ENCODE results near the gene HEXIM2. TPM values are rescaled to one million over a fixed set of nuclear protein-coding genes. Genes with fewer than 3 reads are reported as not detected.
A peak's percentile ranks its signal among the peaks of the same experiment; 100 is the strongest.

The HEXIM2 gene
- total and polyA plus RNA-seq, 2 of the 13 experiments (the other 11 are each of a cell fraction or from before 2014, with no cell fraction given) = 27.1 to 32.4 TPM

DNA sequence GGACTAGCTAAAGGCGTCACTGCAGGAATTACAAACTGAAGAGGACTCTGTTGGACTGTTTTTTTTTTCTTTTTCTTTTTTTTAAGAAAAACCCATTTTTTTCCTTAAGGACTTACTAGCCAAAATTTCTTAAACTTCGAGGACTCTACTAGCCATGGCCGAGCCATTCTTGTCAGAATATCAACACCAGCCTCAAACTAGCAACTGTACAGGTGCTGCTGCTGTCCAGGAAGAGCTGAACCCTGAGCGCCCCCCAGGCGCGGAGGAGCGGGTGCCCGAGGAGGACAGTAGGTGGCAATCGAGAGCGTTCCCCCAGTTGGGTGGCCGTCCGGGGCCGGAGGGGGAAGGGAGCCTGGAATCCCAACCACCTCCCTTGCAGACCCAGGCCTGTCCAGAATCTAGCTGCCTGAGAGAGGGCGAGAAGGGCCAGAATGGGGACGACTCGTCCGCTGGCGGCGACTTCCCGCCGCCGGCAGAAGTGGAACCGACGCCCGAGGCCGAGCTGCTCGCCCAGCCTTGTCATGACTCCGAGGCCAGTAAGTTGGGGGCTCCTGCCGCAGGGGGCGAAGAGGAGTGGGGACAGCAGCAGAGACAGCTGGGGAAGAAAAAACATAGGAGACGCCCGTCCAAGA, 12.5 kb upstream of the HEXIM2 start (continued):
- TF ChIP-seq NAIF1 (CRISPR knock-in tag; IDR thresholded peaks at IDR 0.05; ENCODE audit: borderline replicate concordance) = no peak
- no peak for TF ChIP-seq TCF12 (IDR thresholded peaks at IDR 0.05)
- no peak for TF ChIP-seq TCF12 (CRISPR knock-in tag; IDR thresholded peaks at IDR 0.05)
- TF ChIP-seq GLI4 (CRISPR knock-in tag; IDR thresholded peaks at IDR 0.05; ENCODE audit: borderline replicate concordance) = peak; percentile 79; the same call in 1 of the 2 replicates
- TF ChIP-seq SMYD3 (CRISPR knock-in tag; IDR thresholded peaks at IDR 0.05) = peak; percentile 93
- TF ChIP-seq, protein P1, sequence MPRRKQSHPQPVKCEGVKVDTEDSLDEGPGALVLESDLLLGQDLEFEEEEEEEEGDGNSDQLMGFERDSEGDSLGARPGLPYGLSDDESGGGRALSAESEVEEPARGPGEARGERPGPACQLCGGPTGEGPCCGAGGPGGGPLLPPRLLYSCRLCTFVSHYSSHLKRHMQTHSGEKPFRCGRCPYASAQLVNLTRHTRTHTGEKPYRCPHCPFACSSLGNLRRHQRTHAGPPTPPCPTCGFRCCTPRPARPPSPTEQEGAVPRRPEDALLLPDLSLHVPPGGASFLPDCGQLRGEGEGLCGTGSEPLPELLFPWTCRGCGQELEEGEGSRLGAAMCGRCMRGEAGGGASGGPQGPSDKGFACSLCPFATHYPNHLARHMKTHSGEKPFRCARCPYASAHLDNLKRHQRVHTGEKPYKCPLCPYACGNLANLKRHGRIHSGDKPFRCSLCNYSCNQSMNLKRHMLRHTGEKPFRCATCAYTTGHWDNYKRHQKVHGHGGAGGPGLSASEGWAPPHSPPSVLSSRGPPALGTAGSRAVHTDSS (CRISPR knock-in tag; conservative IDR thresholded peaks at IDR 0.05) = peak; percentile 81; the same call in 1 of the 2 replicates
- TF ChIP-seq ISL2 (CRISPR knock-in tag; IDR thresholded peaks at IDR 0.05) = peak; percentile 62; the same call in 1 of the 2 replicates
- TF ChIP-seq GTF2F1 (IDR thresholded peaks at IDR 0.05; ENCODE audit: low read length) = no peak; the same call in 1 of the 2 replicates
- no peak for TF ChIP-seq ISX (CRISPR knock-in tag; conservative IDR thresholded peaks at IDR 0.05)
- peak; percentile 60; the same call in 1 of the 2 replicates for TF ChIP-seq HMG20B (CRISPR knock-in tag; conservative IDR thresholded peaks at IDR 0.05)
- no peak for TF ChIP-seq EHMT2 (IDR thresholded peaks at IDR 0.05; ENCODE audit: borderline replicate concordance, low read depth, low read length)
- peak; percentile 24 for TF ChIP-seq ZNF225 (CRISPR knock-in tag; IDR thresholded peaks at IDR 0.05)
- TF ChIP-seq HHEX (CRISPR knock-in tag; IDR thresholded peaks at IDR 0.05) = no peak
- no peak for TF ChIP-seq ZFP1 (CRISPR knock-in tag; IDR thresholded peaks at IDR 0.05)
- TF ChIP-seq ZNF616 (CRISPR knock-in tag; IDR thresholded peaks at IDR 0.05; ENCODE audit: low read depth) = no peak; the same call in 1 of the 2 replicates
- TF ChIP-seq, protein P2, sequence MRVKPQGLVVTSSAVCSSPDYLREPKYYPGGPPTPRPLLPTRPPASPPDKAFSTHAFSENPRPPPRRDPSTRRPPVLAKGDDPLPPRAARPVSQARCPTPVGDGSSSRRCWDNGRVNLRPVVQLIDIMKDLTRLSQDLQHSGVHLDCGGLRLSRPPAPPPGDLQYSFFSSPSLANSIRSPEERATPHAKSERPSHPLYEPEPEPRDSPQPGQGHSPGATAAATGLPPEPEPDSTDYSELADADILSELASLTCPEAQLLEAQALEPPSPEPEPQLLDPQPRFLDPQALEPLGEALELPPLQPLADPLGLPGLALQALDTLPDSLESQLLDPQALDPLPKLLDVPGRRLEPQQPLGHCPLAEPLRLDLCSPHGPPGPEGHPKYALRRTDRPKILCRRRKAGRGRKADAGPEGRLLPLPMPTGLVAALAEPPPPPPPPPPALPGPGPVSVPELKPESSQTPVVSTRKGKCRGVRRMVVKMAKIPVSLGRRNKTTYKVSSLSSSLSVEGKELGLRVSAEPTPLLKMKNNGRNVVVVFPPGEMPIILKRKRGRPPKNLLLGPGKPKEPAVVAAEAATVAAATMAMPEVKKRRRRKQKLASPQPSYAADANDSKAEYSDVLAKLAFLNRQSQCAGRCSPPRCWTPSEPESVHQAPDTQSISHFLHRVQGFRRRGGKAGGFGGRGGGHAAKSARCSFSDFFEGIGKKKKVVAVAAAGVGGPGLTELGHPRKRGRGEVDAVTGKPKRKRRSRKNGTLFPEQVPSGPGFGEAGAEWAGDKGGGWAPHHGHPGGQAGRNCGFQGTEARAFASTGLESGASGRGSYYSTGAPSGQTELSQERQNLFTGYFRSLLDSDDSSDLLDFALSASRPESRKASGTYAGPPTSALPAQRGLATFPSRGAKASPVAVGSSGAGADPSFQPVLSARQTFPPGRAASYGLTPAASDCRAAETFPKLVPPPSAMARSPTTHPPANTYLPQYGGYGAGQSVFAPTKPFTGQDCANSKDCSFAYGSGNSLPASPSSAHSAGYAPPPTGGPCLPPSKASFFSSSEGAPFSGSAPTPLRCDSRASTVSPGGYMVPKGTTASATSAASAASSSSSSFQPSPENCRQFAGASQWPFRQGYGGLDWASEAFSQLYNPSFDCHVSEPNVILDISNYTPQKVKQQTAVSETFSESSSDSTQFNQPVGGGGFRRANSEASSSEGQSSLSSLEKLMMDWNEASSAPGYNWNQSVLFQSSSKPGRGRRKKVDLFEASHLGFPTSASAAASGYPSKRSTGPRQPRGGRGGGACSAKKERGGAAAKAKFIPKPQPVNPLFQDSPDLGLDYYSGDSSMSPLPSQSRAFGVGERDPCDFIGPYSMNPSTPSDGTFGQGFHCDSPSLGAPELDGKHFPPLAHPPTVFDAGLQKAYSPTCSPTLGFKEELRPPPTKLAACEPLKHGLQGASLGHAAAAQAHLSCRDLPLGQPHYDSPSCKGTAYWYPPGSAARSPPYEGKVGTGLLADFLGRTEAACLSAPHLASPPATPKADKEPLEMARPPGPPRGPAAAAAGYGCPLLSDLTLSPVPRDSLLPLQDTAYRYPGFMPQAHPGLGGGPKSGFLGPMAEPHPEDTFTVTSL (CRISPR knock-in tag; IDR thresholded peaks at IDR 0.05; ENCODE audit: borderline replicate concordance) = peak; percentile 49; the same call in 1 of the 2 replicates
- no peak for TF ChIP-seq HDAC6 (IDR thresholded peaks at IDR 0.05; ENCODE audit: low read depth, low read length)
- no peak for TF ChIP-seq TBP (CRISPR knock-in tag; IDR thresholded peaks at IDR 0.05)
- TF ChIP-seq ZKSCAN8 (CRISPR knock-in tag; IDR thresholded peaks at IDR 0.05; ENCODE audit: borderline replicate concordance) = peak; percentile 49; the same call in 1 of the 2 replicates
- TF ChIP-seq, protein P3, sequence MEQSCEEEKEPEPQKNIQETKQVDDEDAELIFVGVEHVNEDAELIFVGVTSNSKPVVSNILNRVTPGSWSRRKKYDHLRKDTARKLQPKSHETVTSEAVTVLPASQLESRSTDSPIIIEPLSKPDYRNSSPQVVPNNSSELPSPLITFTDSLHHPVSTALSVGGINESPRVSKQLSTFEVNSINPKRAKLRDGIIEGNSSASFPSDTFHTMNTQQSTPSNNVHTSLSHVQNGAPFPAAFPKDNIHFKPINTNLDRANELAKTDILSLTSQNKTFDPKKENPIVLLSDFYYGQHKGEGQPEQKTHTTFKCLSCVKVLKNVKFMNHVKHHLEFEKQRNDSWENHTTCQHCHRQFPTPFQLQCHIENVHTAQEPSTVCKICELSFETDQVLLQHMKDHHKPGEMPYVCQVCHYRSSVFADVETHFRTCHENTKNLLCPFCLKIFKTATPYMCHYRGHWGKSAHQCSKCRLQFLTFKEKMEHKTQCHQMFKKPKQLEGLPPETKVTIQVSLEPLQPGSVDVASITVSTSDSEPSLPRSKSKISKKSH (CRISPR knock-in tag; IDR thresholded peaks at IDR 0.05; ENCODE audit: borderline replicate concordance) = no peak
- no peak for TF ChIP-seq ZNF672 (CRISPR knock-in tag; IDR thresholded peaks at IDR 0.05)
- TF ChIP-seq SMAD1 (CRISPR knock-in tag; IDR thresholded peaks at IDR 0.05; ENCODE audit: borderline replicate concordance, low read depth) = no peak
- TF ChIP-seq ZBTB21 (CRISPR knock-in tag; IDR thresholded peaks at IDR 0.05) = no peak
- TF ChIP-seq ERF (CRISPR knock-in tag; IDR thresholded peaks at IDR 0.05) = peak; percentile 88; the same call in 1 of the 2 replicates
